NCI-H774 (cell line): ENCODE results near the gene CHTF18.
"Not testable (repeated sequence)": the region's sequence is repeated elsewhere in the genome, so short reads cannot be mapped to it uniquely, and the experiment has no call there.

Experiments used
- DNase-seq: peaks from one replicate; lab custom pipeline; 2025; lab: John Stamatoyannopoulos, UW

CHTF18 gene

GRCh38 chr16:830871-831570, 42.6 kb downstream of the CHTF18 start:
- DNase-seq = no peak

GRCh38 chr16:831571-832413, 43.4 kb downstream of the CHTF18 start:
- DNase-seq = no peak

DNA sequence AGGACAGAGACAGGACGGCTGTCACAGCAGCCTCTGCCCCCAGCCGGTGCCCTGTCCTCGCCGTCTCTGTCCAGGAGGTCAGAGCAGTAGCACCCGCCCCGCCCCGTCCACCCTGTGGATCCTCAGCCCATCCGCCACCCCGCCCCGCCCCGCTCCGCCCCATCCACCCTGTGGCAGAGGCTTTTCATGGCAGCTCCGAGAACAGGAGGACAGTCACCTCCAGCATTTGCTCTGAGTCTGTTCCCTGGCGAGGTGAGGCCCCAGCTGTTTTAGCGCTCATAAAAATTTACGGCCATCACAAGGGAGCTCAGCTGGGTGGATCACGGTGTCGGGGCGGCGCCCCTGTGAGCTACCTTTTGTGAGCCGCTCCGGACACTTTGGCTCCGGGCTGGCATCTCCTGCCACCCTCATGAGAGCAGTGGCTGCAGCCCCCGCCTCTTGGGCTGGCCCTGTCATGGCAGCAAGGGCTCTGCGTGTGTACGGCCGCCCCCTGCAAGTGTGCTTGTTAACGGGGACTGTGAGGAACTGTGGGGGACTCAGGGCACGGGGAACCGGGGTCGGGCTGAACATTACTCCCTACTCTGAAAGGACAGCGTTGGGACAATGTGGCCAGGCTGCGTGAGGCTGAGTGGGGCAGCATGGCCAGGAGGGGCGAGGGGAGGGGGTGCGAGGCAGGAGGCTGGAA, 44.4 kb downstream of the CHTF18 start:
- no peak for DNase-seq

- DNase-seq = no peak
Observed at GRCh38 chr16:833411-833810, 45.0 kb downstream of the CHTF18 start.

DNA sequence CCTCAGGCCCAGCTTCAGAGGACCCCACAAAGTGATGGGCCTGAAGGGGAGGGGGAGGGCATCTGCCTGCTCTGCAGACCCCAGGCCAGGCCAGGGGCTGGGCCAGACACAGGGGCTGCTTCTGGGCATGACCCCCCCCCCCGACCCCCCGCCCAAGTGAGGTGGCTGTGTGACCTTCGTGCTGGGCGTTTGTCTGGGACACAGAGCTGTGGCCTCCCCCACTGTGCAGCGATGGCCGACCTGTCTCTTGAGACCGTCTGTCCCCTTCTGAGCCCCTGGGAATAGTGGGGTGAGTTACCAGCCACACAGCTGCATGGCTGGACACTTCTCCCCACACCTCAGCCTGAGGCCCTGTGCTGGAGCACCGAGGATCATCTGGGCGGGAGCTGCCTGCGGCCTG, 47.0 kb downstream of the CHTF18 start:
- no peak for DNase-seq

DNA sequence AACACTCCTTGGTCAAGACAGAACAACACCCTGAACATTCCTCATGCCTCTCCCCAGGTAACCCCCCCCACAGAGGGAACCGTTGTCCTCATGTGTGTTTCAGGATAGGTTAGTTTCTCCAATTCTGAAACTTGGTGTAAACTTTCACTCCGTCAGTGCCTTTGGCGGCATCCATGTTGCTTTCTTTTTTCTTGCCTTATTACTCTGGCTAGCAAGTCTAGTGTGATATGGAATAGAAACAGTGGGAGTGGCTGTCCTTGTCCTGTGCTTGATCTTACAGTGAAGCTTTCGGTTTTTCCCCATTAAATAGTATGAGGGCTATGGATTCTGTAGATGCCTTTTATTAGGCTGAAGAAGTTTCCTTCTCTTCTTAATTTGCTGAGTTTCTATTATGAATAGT, 47.8 kb downstream of the CHTF18 start:
- DNase-seq = no peak

DNA sequence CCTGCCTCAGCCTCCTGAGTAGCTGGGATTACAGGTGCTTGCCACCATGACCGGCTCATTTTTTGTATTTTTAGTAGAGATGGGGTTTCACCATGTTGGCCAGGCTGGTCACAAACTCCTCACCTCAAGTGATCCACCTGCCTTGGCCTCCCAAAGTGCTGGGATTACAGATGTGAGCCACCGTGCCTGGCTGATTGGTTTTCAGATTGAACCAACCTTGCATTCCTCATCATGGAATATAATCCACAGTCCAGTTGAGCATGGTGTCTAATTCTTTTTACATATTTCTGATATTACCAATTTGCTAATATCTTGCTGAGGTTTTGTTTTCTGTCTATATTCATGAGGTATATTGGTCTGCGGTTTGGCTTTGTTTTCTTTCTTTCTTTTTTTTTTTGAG, 48.4 kb downstream of the CHTF18 start:
- not testable (repeated sequence) for DNase-seq

DNA sequence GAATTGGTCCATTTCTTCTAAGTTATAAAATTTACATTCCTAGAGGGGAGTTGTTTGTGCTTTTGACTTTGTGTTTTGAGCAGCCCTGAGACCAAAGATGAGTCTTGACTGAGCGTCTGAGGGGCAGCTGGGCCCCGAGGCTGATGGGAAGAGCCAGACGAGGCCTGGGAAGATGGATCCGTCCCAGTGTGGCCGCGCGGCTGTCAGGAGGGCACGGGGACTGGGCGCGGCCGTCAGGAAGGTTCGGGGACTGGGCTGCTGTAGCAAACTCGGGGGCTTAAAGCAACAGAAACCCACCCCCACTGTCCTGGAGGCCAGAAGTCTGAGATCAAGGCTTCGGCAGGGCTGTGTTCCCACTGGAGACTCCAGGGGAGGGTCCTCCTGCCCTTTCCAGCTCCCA, 50.3 kb downstream of the CHTF18 start:
- no peak for DNase-seq

GRCh38 chr16:839643-840408, 51.4 kb downstream of the CHTF18 start:
- no peak for DNase-seq

- DNase-seq = no peak
Observed at GRCh38 chr16:840561-841454, 52.4 kb downstream of the CHTF18 start.

DNA sequence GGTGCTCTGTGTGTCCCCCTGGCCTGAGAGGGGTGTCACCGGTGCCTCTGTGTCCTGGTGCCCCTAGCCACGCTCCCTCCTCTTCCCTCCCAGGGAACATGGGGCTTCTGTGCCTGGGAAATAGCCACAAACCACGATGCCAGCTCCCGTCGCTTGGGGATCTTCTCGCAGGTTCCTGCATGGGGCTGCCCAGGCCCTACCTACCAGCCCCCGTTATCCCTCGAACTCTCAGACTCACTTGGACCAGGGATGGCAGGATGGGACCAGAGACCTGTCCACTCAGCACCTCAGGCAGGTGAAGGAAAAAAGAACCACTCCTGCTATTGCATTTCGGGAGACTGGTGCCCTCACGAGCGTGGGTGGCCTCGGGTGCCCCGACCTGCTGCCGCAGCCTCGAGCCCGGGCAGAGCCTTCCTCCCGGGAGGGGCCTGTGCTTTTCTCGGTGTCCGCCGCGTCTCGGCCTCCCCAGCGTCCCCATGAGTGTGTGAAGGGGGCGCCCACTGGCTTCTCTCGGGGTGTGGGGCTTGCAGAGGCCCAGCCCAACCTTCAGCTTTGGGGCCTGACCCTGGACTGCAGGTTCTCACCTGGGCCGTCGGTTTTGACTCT, 53.1 kb downstream of the CHTF18 start:
- DNase-seq = no peak

GRCh38 chr16:842061-842476, 53.6 kb downstream of the CHTF18 start:
- DNase-seq = no peak

- no peak for DNase-seq
Observed at GRCh38 chr16:842711-843560, 54.5 kb downstream of the CHTF18 start.

- no peak for DNase-seq
Observed at GRCh38 chr16:843771-844170, 55.4 kb downstream of the CHTF18 start.

DNA sequence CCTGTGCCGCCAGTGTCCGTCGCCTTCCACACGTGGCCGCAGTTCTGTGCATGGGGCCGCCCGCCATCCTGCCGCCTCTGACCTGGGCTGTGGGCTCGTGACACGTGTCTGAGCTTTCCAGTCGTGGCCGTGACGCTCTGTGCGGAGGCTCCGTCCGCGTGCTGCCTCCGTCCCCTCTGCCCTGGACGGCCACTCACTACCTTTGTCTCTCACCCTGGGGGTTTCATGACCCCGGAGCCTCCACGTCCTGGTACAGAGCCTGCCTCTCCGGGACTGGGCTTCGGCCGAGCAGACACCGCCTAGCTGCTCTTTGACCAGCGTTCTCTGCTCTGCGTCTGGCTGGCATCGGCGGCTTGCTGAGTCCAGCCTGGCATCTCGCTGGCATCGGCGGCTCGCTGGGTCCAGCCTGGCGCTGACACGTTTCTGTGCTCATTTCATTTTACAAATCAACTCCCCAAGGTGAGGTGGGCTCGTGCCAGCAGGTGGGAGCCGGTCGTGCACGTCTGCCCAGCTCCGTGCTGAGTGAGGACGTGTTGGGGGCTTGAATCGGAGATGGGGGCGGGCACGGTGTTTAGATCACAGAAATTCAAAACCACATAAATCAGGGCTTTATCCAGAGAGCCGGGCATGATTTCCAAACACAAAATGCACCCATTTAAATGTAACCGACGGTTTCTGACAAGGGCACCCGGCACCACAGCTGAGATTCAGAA, 56.4 kb downstream of the CHTF18 start:
- DNase-seq = no peak

- DNase-seq = no peak
Observed at GRCh38 chr16:845351-845745, 56.9 kb downstream of the CHTF18 start.

DNA sequence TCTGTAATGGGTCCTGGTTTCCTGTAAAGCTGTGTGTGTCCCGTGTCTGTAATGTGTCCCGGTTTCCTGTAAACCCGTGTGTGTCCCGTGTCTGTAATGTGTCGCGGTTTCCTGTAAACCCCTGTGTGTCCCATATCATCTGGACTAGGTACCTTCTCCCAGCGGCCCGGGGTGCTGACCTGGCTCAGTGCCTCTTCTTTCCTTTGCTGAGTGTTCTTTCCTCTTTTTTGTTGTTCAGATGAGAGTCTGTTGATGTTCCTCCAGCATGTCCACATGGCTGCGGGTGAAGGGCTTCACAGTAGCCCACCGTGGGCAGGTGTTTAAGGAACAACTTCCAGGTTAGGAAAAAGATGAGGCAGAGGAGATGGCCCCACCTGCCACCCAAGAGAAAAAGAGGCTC, 58.7 kb downstream of the CHTF18 start:
- DNase-seq = no peak
